Glutamatergic neuron (in vitro differentiated cells): ENCODE data around the gene MGRN1. TPM values are rescaled to one million over a fixed set of nuclear protein-coding genes. Genes with fewer than 3 reads are reported as not detected.

ENCODE experiments used
- DNase-seq: peaks from one replicate; pipeline ENCODE4 v3.0.0; 2022
- H3K27ac Mint-ChIP-seq: one replicate; pipeline ENCODE4 v1.8.0; 2020; ENCODE audit warnings: mild to moderate bottlenecking, mixed read lengths, inconsistent platforms; ENCODE audit not compliant: unreplicated experiment
- H3K27me3 Mint-ChIP-seq: one replicate; pipeline ENCODE4 v1.8.0; 2020; ENCODE audit warnings: mild to moderate bottlenecking, moderate library complexity, mixed read lengths, inconsistent platforms; ENCODE audit not compliant: unreplicated experiment
- H3K36me3 Mint-ChIP-seq: one replicate; pipeline ENCODE4 v1.8.0; 2020; ENCODE audit warnings: mild to moderate bottlenecking, mixed read lengths, inconsistent platforms; ENCODE audit not compliant: unreplicated experiment
- H3K4me1 Mint-ChIP-seq: one replicate; pipeline ENCODE4 v1.8.0; 2020; ENCODE audit warnings: mild to moderate bottlenecking, low read depth, mixed read lengths, inconsistent platforms; ENCODE audit not compliant: unreplicated experiment
- H3K4me3 Mint-ChIP-seq: one replicate; pipeline ENCODE4 v1.8.0; 2020; ENCODE audit warnings: mild to moderate bottlenecking, mixed read lengths, inconsistent platforms; ENCODE audit not compliant: unreplicated experiment
- H3K9me3 Mint-ChIP-seq: one replicate; pipeline ENCODE4 v1.8.0; 2020; ENCODE audit warnings: mild to moderate bottlenecking, moderate library complexity, mixed read lengths, inconsistent platforms; ENCODE audit not compliant: unreplicated experiment
- CTCF ChIP-seq: fragments of 200-600 bp; sonication (generic); IDR thresholded peaks from one replicate; pipeline ENCODE4 v1.5.0; 2021; ENCODE audit not compliant: partially characterized antibody, unreplicated experiment
- total RNA-seq: library from RNA; stranded (reverse); fragmentation: NEBNext Ultra II Directional; extraction: Animal tissue kit (Norgen Biotek cat#: 25700); gene quantifications from one replicate; pipeline ENCODE4 v1.2.1, GENCODE V29; 2021; ENCODE audit not compliant: unreplicated experiment

Gene MGRN1
- total RNA-seq, 1 donor from 2014 or later = 150 TPM

GRCh38 chr16:4704913-4705312 is 80.3 kb downstream of the MGRN1 start:
- peak overlapping the region; percentile 59 for H3K27ac Mint-ChIP-seq
- H3K36me3 Mint-ChIP-seq = no peaks in the 10 kb centered on the region
- no peak for DNase-seq
- H3K9me3 Mint-ChIP-seq = peaks cover 10% of the 10 kb centered on the region
- TF ChIP-seq CTCF = no peak
- peaks cover 11% of the 10 kb centered on the region for H3K27me3 Mint-ChIP-seq
- peaks cover 12% of the 10 kb centered on the region for H3K4me1 Mint-ChIP-seq
- H3K4me3 Mint-ChIP-seq = no peak overlapping the region

GRCh38 chr16:4706871-4707270 is 82.2 kb downstream of the MGRN1 start:
- peak overlapping the region; percentile 77 for H3K4me3 Mint-ChIP-seq
- TF ChIP-seq CTCF = no peak
- peaks cover 12% of the 10 kb centered on the region for H3K4me1 Mint-ChIP-seq
- H3K9me3 Mint-ChIP-seq = peaks cover 10% of the 10 kb centered on the region
- DNase-seq = peak; percentile 53
- peaks cover 11% of the 10 kb centered on the region for H3K27me3 Mint-ChIP-seq
- peak overlapping the region; percentile 100 for H3K27ac Mint-ChIP-seq
- H3K36me3 Mint-ChIP-seq = no peaks in the 10 kb centered on the region

GRCh38 chr16:4709481-4709880 is 84.9 kb downstream of the MGRN1 start:
- no peak for DNase-seq
- no peak for TF ChIP-seq CTCF
- Mint-ChIP-seq H3K36me3 (no peaks in the 10 kb centered on the region), H3K4me1 (peaks cover 13% of the 10 kb centered on the region), H3K4me3 (no peak overlapping the region), H3K9me3 (peaks cover 8% of the 10 kb centered on the region), H3K27ac (no peak overlapping the region), H3K27me3 (peaks cover 11% of the 10 kb centered on the region)

GRCh38 chr16:4713663-4714501 is 89.3 kb downstream of the MGRN1 start:
- H3K4me1 Mint-ChIP-seq = peaks cover 1% of the 10 kb centered on the region
- no peak for DNase-seq
- H3K9me3 Mint-ChIP-seq = no peaks in the 10 kb centered on the region
- no peaks in the 10 kb centered on the region for H3K27me3 Mint-ChIP-seq
- no peak overlapping the region for H3K27ac Mint-ChIP-seq
- no peaks in the 10 kb centered on the region for H3K36me3 Mint-ChIP-seq
- no peak for TF ChIP-seq CTCF
- H3K4me3 Mint-ChIP-seq = no peak overlapping the region

- no peaks in the 10 kb centered on the region for H3K9me3 Mint-ChIP-seq
- DNase-seq = no peak
- H3K4me3 Mint-ChIP-seq = no peak overlapping the region
- no peaks in the 10 kb centered on the region for H3K27me3 Mint-ChIP-seq
- H3K4me1 Mint-ChIP-seq = peaks cover 1% of the 10 kb centered on the region
- H3K36me3 Mint-ChIP-seq = no peaks in the 10 kb centered on the region
- no peak for TF ChIP-seq CTCF
- H3K27ac Mint-ChIP-seq = no peak overlapping the region
These were observed 90.4 kb downstream of the MGRN1 start for GRCh38 chr16:4714996-4715395.
